ENCODE measurements around the gene MAP3K19.

Gene MAP3K19

GRCh38 chr2:135066710-135067109, 19.5 kb upstream of the MAP3K19 start:
- peaks cover 7% of the 10 kb centered on the region for H3K4me1 ChIP-seq (ENCODE audit: low read depth, poor library complexity, severe bottlenecking)
- H3K79me2 ChIP-seq (ENCODE audit: insufficient read depth, low read depth): no peaks in the 10 kb centered on the region; the same call in 1 of the 2 replicates
- H4K20me1 ChIP-seq (ENCODE audit: insufficient read depth): no peaks in the 10 kb centered on the region
- no peaks in the 10 kb centered on the region for H3K36me3 ChIP-seq (ENCODE audit: insufficient read depth)
- no peak overlapping the region for H3K4me3 ChIP-seq (IDR thresholded peaks at IDR 0.05; ENCODE audit: insufficient read depth, low read depth, low read length)
- H3K27me3 ChIP-seq (ENCODE audit: insufficient read depth, low read depth): no peaks in the 10 kb centered on the region
- H3K9ac ChIP-seq: no peak overlapping the region
- H2AFZ ChIP-seq (ENCODE audit: low read depth): no peak overlapping the region
- H3K4me2 ChIP-seq: no peak overlapping the region
- no peak overlapping the region for H3K27ac ChIP-seq
- TF ChIP-seq CTCF (conservative IDR thresholded peaks at IDR 0.05; ENCODE audit: low read depth, low read length): no peak

GRCh38 chr2:135064149-135064548, 16.9 kb upstream of the MAP3K19 start:
- no peak overlapping the region for H2AFZ ChIP-seq (ENCODE audit: low read depth)
- no peak overlapping the region for H3K9ac ChIP-seq
- no peaks in the 10 kb centered on the region for H4K20me1 ChIP-seq (ENCODE audit: insufficient read depth)
- H3K4me3 ChIP-seq (IDR thresholded peaks at IDR 0.05; ENCODE audit: insufficient read depth, low read depth, low read length): no peak overlapping the region
- no peak for TF ChIP-seq CTCF (conservative IDR thresholded peaks at IDR 0.05; ENCODE audit: low read depth, low read length)
- no peak overlapping the region for H3K4me2 ChIP-seq
- H3K79me2 ChIP-seq (ENCODE audit: insufficient read depth, low read depth): no peaks in the 10 kb centered on the region; the same call in 1 of the 2 replicates
- no peak overlapping the region for H3K27ac ChIP-seq
- H3K27me3 ChIP-seq (ENCODE audit: insufficient read depth, low read depth): no peaks in the 10 kb centered on the region
- no peaks in the 10 kb centered on the region for H3K36me3 ChIP-seq (ENCODE audit: insufficient read depth)
- H3K4me1 ChIP-seq (ENCODE audit: low read depth, poor library complexity, severe bottlenecking): peaks cover 7% of the 10 kb centered on the region

- Histone ChIP-seq H3K4me1 (ENCODE audit: low read depth, poor library complexity, severe bottlenecking) (peaks cover 10% of the 10 kb centered on the region), H3K27ac (no peak overlapping the region), H3K4me2 (no peak overlapping the region), H3K36me3 (ENCODE audit: insufficient read depth) (no peaks in the 10 kb centered on the region), H2AFZ (ENCODE audit: low read depth) (no peak overlapping the region), H3K27me3 (ENCODE audit: insufficient read depth, low read depth) (no peaks in the 10 kb centered on the region), H4K20me1 (ENCODE audit: insufficient read depth) (no peaks in the 10 kb centered on the region), H3K79me2 (ENCODE audit: insufficient read depth, low read depth) (no peaks in the 10 kb centered on the region; the same call in 1 of the 2 replicates), H3K9ac (no peak overlapping the region), H3K4me3 (IDR thresholded peaks at IDR 0.05; ENCODE audit: insufficient read depth, low read depth, low read length) (no peak overlapping the region)
- TF ChIP-seq CTCF (conservative IDR thresholded peaks at IDR 0.05; ENCODE audit: low read depth, low read length): no peak
Measured at GRCh38 chr2:135063210-135063609, 16.0 kb upstream of the MAP3K19 start.

- no peaks in the 10 kb centered on the region for H3K27me3 ChIP-seq (ENCODE audit: insufficient read depth, low read depth)
- peaks cover 39% of the 10 kb centered on the region for H3K4me1 ChIP-seq (ENCODE audit: low read depth, poor library complexity, severe bottlenecking)
- no peak overlapping the region for H3K4me3 ChIP-seq (IDR thresholded peaks at IDR 0.05; ENCODE audit: insufficient read depth, low read depth, low read length)
- no peak for TF ChIP-seq CTCF (conservative IDR thresholded peaks at IDR 0.05; ENCODE audit: low read depth, low read length)
- H3K4me2 ChIP-seq: no peak overlapping the region
- no peak overlapping the region for H2AFZ ChIP-seq (ENCODE audit: low read depth)
- H3K9ac ChIP-seq: no peak overlapping the region
- no peaks in the 10 kb centered on the region for H4K20me1 ChIP-seq (ENCODE audit: insufficient read depth)
- H3K79me2 ChIP-seq (ENCODE audit: insufficient read depth, low read depth): peaks cover 16% of the 10 kb centered on the region; the same call in 1 of the 2 replicates
- H3K27ac ChIP-seq: no peak overlapping the region
- H3K36me3 ChIP-seq (ENCODE audit: insufficient read depth): no peaks in the 10 kb centered on the region
Measured at GRCh38 chr2:135059577-135059976, 12.3 kb upstream of the MAP3K19 start.
